ENCODE results near the gene ZSCAN2.

GRCh38 chr15:84656972-84657371 is 56.2 kb downstream of the ZSCAN2 start:
- no peak for TF ChIP-seq TAF1 (IDR thresholded peaks at IDR 0.05; ENCODE audit: borderline replicate concordance, insufficient read depth, low read length)
- TF ChIP-seq SIN3A (IDR thresholded peaks at IDR 0.05; ENCODE audit: borderline replicate concordance, insufficient read depth, low read length): no peak
- TF ChIP-seq REST (IDR thresholded peaks at IDR 0.05; ENCODE audit: insufficient read depth in 1 of 2, low read depth in 2 of 2, low read length in 2 of 2): no peak
- TF ChIP-seq POLR2AphosphoS5 (IDR thresholded peaks at IDR 0.05; ENCODE audit: low read depth, low read length): no peak

All from PFSK-1 (cell line).